H1 (cell line): ENCODE measurements around the gene SLC26A11. TPM values are rescaled to one million over a fixed set of nuclear protein-coding genes. Genes with fewer than 3 reads are reported as not detected.

Experiments used
- KDM1A ChIP-seq: fragments of 200-600, 300-600 bp; sonication (generic); IDR thresholded peaks from 2 replicates; pipeline ENCODE4 v1.7.1; 2016; ENCODE audit warnings: mild to moderate bottlenecking, low read length, borderline replicate concordance
- KDM5A ChIP-seq: fragments of 200-600 bp; IDR thresholded peaks from 2 replicates; pipeline ENCODE4 v1.7.1; 2012; ENCODE audit warnings: mild to moderate bottlenecking, low read length, inconsistent platforms, mixed read lengths
- TBP ChIP-seq: IDR thresholded peaks from 2 replicates; pipeline ENCODE4 v1.6.1; 2011; ENCODE audit warnings: low read depth, low read length, improper control_type of control experiment
- TCF12 ChIP-seq: IDR thresholded peaks from 2 replicates; pipeline ENCODE4 v1.6.1; 2011; ENCODE audit warnings: low read depth, mild to moderate bottlenecking, low read length
- polyA plus RNA-seq, 7 experiments: library from polyadenylated mRNA; depleted of rRNA in 3 of 7; stranded (reverse) in 5 of 7; unstranded in 2 of 7; fragments of >200 nt in 5 of 7; fragments of 200-250 nt in 2 of 7; gene quantifications; 1 replicate in 5 of 7; 2 replicates in 1 of 7; 4 replicates in 1 of 7; pipeline versions ENCODE4 v1.2.1 to v1.2.3, GENCODE V29; 2011 to 2013; ENCODE audit warnings: missing spikeins in 2 of 7, mixed read lengths in 2 of 7
- total RNA-seq: library from RNA; stranded (reverse); fragmentation: NEBNext Ultra II Directional; extraction: Animal tissue kit (Norgen Biotek cat#: 25700); gene quantifications from 2 replicates; pipeline ENCODE4 v1.2.1, GENCODE V29; 2021

The SLC26A11 gene
- total and polyA plus RNA-seq, 2 of the 8 experiments (the other 6 are each of a cell fraction or from before 2014, with no cell fraction given), result 15.5 to 25.9 TPM

DNA sequence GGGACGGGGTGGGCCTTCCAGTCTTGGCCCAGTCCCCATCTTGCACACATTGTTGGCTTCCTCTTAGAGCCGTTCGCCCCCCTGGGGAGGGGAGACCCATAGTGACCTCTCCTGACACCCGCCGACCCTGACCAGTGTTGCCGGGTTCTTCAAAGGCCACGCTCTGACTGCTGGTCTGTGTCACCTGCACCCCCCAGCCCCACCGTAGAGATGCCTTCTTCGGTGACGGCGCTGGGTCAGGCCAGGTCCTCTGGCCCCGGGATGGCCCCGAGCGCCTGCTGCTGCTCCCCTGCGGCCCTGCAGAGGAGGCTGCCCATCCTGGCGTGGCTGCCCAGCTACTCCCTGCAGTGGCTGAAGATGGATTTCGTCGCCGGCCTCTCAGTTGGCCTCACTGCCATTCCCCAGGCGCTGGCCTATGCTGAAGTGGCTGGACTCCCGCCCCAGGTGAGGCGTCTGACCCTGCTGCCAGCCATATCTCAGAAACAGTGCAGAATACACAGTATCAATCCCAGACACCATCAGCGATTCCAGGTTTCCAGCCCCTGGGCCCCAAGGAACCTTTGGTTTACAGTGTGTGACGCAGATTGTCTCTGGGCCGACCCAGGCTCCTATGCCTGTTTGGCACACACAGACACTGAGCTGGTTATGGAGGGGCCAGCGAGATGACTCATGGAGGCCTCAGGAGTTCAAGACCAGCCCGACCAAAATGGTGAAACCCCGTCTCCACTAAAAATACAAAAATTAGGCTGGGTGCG, 1.3 kb downstream of the SLC26A11 start (continued):
- TF ChIP-seq KDM1A (no peak), TBP (no peak), TCF12 (no peak), KDM5A (no peak)
